ENCODE measurements around the gene LAMA2. TPM values are rescaled to one million over a fixed set of nuclear protein-coding genes. Genes with fewer than 3 reads are reported as not detected.

The LAMA2 gene
- total and polyA plus RNA-seq, 2 donors (not counting 1 experiment from before 2014, with no cell fraction given), result 19.5 to 67.5 TPM

DNA sequence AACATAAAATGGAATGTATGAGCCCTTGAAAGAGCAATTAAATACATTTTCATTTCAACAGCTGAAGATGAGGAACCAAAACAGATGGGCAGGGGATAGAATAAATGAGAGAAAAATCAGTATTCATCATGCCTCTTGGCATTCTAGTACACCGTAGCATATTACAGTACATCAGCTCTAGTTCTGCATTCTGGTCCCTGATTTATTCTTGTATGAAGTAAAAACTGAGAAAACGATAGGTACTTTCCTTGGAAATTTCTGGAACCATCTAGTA is 477.7 kb downstream of the LAMA2 start:
- no peaks in the 10 kb centered on the region for H4K20me1 ChIP-seq (ENCODE audit: control insufficient read depth, extremely low read depth, insufficient read depth, low read length)
- H3K79me2 ChIP-seq (ENCODE audit: control insufficient read depth, insufficient read depth, low read length), result no peaks in the 10 kb centered on the region
- H3K4me2 ChIP-seq (ENCODE audit: extremely low read depth, insufficient read depth, low read length), result no peak overlapping the region
- no peaks in the 10 kb centered on the region for H3K36me3 ChIP-seq (ENCODE audit: control insufficient read depth, insufficient read depth, low read length)
- no peak overlapping the region for H3K27ac ChIP-seq (ENCODE audit: insufficient read depth, low read length)
- no peaks in the 10 kb centered on the region for H3K27me3 ChIP-seq (ENCODE audit: control insufficient read depth, insufficient read depth, low read length)
- H3K9ac ChIP-seq (ENCODE audit: insufficient read depth, low read length), result no peak overlapping the region
- DNase-seq (ENCODE audit: low read depth in 2 of 2), result no peak
- no peak for TF ChIP-seq CTCF (conservative IDR thresholded peaks at IDR 0.05 in 1 of 2, IDR thresholded peaks at IDR 0.05 in 1 of 2; ENCODE audit: low read depth in 1 of 2, low read length in 2 of 2)
- no peak for TF ChIP-seq EZH2 (IDR thresholded peaks at IDR 0.05; ENCODE audit: low read length, missing control alignments)
- H2AFZ ChIP-seq (ENCODE audit: low read length), result no peak overlapping the region
- H3K4me1 ChIP-seq (ENCODE audit: control insufficient read depth, extremely low read depth, insufficient read depth, low read length), result no peaks in the 10 kb centered on the region
- no peaks in the 10 kb centered on the region for H3K9me3 ChIP-seq (ENCODE audit: control insufficient read depth, insufficient read depth, low read depth, low read length)
- H3K4me3 ChIP-seq (replicated peaks in 1 of 4; ENCODE audit: control extremely low read depth in 1 of 4, insufficient read depth in 1 of 4, low read depth in 3 of 4, low read length in 4 of 4), result no peak overlapping the region

GRCh38 chr6:129364037-129364436 is 481.1 kb downstream of the LAMA2 start:
- no peak overlapping the region for H3K9ac ChIP-seq (ENCODE audit: insufficient read depth, low read length)
- no peak overlapping the region for H3K27ac ChIP-seq (ENCODE audit: insufficient read depth, low read length)
- no peak overlapping the region for H3K4me3 ChIP-seq (replicated peaks in 1 of 4; ENCODE audit: control extremely low read depth in 1 of 4, insufficient read depth in 1 of 4, low read depth in 3 of 4, low read length in 4 of 4)
- H3K4me1 ChIP-seq (ENCODE audit: control insufficient read depth, extremely low read depth, insufficient read depth, low read length), result no peaks in the 10 kb centered on the region
- no peaks in the 10 kb centered on the region for H3K79me2 ChIP-seq (ENCODE audit: control insufficient read depth, insufficient read depth, low read length)
- H3K9me3 ChIP-seq (ENCODE audit: control insufficient read depth, insufficient read depth, low read depth, low read length), result no peaks in the 10 kb centered on the region
- H3K27me3 ChIP-seq (ENCODE audit: control insufficient read depth, insufficient read depth, low read length), result no peaks in the 10 kb centered on the region
- no peaks in the 10 kb centered on the region for H4K20me1 ChIP-seq (ENCODE audit: control insufficient read depth, extremely low read depth, insufficient read depth, low read length)
- H3K36me3 ChIP-seq (ENCODE audit: control insufficient read depth, insufficient read depth, low read length), result no peaks in the 10 kb centered on the region
- no peak for DNase-seq (ENCODE audit: low read depth in 2 of 2)
- H3K4me2 ChIP-seq (ENCODE audit: extremely low read depth, insufficient read depth, low read length), result no peak overlapping the region
- TF ChIP-seq CTCF (conservative IDR thresholded peaks at IDR 0.05 in 1 of 2, IDR thresholded peaks at IDR 0.05 in 1 of 2; ENCODE audit: low read depth in 1 of 2, low read length in 2 of 2), result no peak
- no peak for TF ChIP-seq EZH2 (IDR thresholded peaks at IDR 0.05; ENCODE audit: low read length, missing control alignments)
- H2AFZ ChIP-seq (ENCODE audit: low read length), result no peak overlapping the region

- Histone ChIP-seq H3K4me1 (ENCODE audit: control insufficient read depth, extremely low read depth, insufficient read depth, low read length) (no peaks in the 10 kb centered on the region), H3K79me2 (ENCODE audit: control insufficient read depth, insufficient read depth, low read length) (no peaks in the 10 kb centered on the region), H3K27me3 (ENCODE audit: control insufficient read depth, insufficient read depth, low read length) (no peaks in the 10 kb centered on the region), H3K9me3 (ENCODE audit: control insufficient read depth, insufficient read depth, low read depth, low read length) (no peaks in the 10 kb centered on the region), H2AFZ (ENCODE audit: low read length) (no peak overlapping the region), H3K4me3 (replicated peaks in 1 of 4; ENCODE audit: control extremely low read depth in 1 of 4, insufficient read depth in 1 of 4, low read depth in 3 of 4, low read length in 4 of 4) (no peak overlapping the region), H3K27ac (ENCODE audit: insufficient read depth, low read length) (no peak overlapping the region), H3K4me2 (ENCODE audit: extremely low read depth, insufficient read depth, low read length) (no peak overlapping the region), H3K9ac (ENCODE audit: insufficient read depth, low read length) (no peak overlapping the region), H3K36me3 (ENCODE audit: control insufficient read depth, insufficient read depth, low read length) (no peaks in the 10 kb centered on the region), H4K20me1 (ENCODE audit: control insufficient read depth, extremely low read depth, insufficient read depth, low read length) (no peaks in the 10 kb centered on the region)
- no peak for TF ChIP-seq EZH2 (IDR thresholded peaks at IDR 0.05; ENCODE audit: low read length, missing control alignments)
- TF ChIP-seq CTCF (conservative IDR thresholded peaks at IDR 0.05 in 1 of 2, IDR thresholded peaks at IDR 0.05 in 1 of 2; ENCODE audit: low read depth in 1 of 2, low read length in 2 of 2), result no peak
- DNase-seq (ENCODE audit: low read depth in 2 of 2), result no peak
These were observed 481.8 kb downstream of the LAMA2 start for GRCh38 chr6:129364767-129365166.

All from fibroblast of lung (primary cell).